NCI-H82 treated with DMSO at 0.1 percent for 48 hours (cell line): ENCODE data around the gene RCAN2.
"Not testable (repeated sequence)": the region's sequence is repeated elsewhere in the genome, so short reads cannot be mapped to it uniquely, and the experiment has no call there.

Experiments
- DNase-seq: peaks from one replicate; lab custom pipeline; 2025; ENCODE audit not compliant: unreplicated experiment; lab: John Stamatoyannopoulos, UW

The RCAN2 gene

DNA sequence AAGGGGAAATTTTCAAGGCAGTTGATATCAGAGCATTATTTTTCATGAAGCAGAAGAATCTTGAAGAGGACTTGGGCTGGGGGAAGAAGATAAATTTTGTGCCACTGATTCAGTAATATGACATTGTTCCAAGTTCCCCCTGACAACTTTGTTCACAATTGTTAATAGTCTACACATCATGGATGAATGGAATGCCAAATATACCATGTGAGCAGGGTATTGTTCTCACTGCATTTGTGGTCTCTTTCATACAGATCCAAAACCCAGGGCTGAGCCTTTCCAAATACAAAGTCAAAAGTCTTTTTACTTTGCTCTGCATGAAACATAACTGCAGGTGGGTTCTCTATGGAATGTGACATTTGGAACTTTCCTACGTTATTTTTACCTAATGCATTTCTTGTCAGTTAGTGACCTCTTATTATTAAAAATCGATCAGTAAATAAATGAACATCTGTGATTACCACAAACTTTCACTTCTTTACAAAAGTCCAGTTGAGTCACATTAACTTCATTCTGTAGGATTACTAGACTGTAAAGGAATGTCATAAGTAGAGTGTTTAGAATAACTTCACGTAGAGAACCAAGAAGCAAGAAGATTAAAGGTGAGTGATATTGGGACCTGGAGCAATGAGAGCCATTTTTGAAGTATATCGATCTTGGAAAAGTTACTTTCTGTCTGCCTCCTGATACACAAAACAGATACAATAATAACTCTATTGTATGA lies 100.9 kb downstream of the RCAN2 start:
- no peak for DNase-seq

- not testable (repeated sequence) for DNase-seq
These were observed 103.5 kb downstream of the RCAN2 start for GRCh38 chr6:46387728-46388127.

GRCh38 chr6:46381579-46381978 lies 109.7 kb downstream of the RCAN2 start:
- DNase-seq: no peak

- no peak for DNase-seq
These were observed 110.2 kb downstream of the RCAN2 start for GRCh38 chr6:46381057-46381456.

- DNase-seq: no peak
These were observed 111.0 kb downstream of the RCAN2 start for GRCh38 chr6:46380152-46380807.

GRCh38 chr6:46378882-46379416 lies 112.3 kb downstream of the RCAN2 start:
- no peak for DNase-seq

GRCh38 chr6:46378161-46378881 lies 112.9 kb downstream of the RCAN2 start:
- no peak for DNase-seq

DNA sequence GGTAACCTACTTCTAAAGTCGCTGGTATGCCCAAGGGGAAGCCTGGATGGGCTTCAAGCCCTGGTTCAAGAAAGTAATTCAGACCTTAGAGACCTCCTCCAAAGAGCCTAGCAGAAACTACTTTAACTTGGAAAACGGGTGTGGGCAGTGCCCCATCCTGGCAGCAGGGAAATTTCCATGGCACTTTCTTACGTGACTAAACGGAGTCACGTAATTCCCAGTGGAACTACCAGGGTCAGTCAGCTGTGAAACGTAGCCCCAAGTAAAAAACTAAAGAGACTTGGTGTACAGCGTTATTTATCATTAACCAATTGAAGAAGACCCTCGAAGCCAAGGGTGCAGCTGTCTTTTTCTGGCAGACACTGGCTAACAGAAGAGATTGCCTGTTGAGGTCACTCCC lies 114.0 kb downstream of the RCAN2 start:
- no peak for DNase-seq

- DNase-seq: no peak
These were observed 114.6 kb downstream of the RCAN2 start for GRCh38 chr6:46376562-46377061.

- no peak for DNase-seq
These were observed 120.6 kb downstream of the RCAN2 start for GRCh38 chr6:46370622-46371021.

- DNase-seq: no peak
These were observed 123.1 kb downstream of the RCAN2 start for GRCh38 chr6:46368169-46368536.

GRCh38 chr6:46367354-46368168 lies 123.7 kb downstream of the RCAN2 start:
- no peak for DNase-seq

DNA sequence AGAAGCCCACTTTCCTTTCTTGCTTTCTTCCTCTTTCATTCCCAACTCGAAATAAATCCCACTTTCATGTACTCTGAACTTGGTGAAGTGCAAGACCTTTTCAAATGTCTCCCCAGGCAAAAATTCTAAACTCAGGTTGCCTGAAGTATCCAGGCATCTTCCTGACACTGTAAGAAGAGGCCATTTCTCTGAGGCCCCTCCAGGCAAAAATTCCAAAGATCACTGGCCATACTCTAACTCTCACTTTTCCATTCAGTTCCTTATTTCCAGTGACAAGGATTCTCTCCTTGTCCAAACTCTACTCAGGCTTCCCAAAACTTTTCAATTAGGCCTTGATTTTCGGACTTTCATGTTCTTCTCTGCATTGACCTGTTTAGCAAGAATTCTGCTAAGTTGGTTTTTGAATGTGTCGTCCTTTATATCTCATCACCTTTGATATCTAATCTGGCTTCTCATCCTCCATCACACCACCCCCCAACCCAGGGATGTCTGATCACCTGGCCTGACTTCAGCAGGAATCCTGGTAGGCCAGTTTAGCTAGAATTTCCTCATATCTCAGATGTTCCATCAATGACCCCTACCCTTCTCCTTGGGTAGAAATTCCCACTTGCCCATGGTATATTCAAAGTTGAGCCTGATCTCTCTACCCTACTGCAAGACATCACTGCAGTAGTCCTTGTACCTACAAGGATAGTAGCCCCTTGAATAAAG lies 124.9 kb downstream of the RCAN2 start:
- DNase-seq: no peak

DNA sequence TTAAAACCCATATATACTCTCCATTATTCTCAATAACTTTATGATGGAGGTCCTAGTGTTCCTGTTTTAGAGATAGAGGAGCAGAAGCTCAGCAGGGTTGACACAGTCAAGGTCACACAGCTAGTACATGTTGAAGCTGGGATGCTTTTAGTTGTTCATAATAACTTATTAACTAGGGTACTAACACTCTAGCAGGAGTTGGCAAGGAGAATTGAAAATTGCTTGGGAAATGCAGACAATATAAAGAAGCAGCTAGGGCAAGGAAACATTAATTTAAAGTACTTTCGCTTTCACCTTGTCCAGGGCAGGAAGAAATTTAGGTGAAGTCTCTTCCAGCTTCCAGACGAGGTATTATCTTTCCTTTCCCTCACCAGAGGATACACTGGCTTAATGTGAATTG lies 133.7 kb downstream of the RCAN2 start:
- no peak for DNase-seq

GRCh38 chr6:46356543-46356942 lies 134.7 kb downstream of the RCAN2 start:
- DNase-seq: no peak

GRCh38 chr6:46353528-46353927 lies 137.7 kb downstream of the RCAN2 start:
- DNase-seq: no peak

GRCh38 chr6:46352541-46353268 lies 138.5 kb downstream of the RCAN2 start:
- DNase-seq: no peak

- no peak for DNase-seq
These were observed 140.5 kb downstream of the RCAN2 start for GRCh38 chr6:46350714-46351113.

- no peak for DNase-seq
These were observed 143.6 kb downstream of the RCAN2 start for GRCh38 chr6:46347669-46348068.

GRCh38 chr6:46340246-46340645 lies 151.0 kb downstream of the RCAN2 start:
- no peak for DNase-seq
